MG63 (cell line): ENCODE results near the gene CHST11. TPM values are rescaled to one million over a fixed set of nuclear protein-coding genes. Genes with fewer than 3 reads are reported as not detected.

Experiments
- DNase-seq: peaks from one replicate; pipeline ENCODE4 v3.0.0-alpha.2; 2020
- H3K27me3 ChIP-seq: fragments of 250-450 bp; sonication (Bioruptor Pico); 2 replicates; pipeline ENCODE4 v1.5.1; 2020; ENCODE audit warnings: mild to moderate bottlenecking, moderate library complexity
- H3K36me3 ChIP-seq: fragments of 250-450 bp; sonication (Bioruptor Pico); 2 replicates; pipeline ENCODE4 v1.5.1; 2020; ENCODE audit warnings: mild to moderate bottlenecking, moderate library complexity
- H3K4me3 ChIP-seq: fragments of 250-450 bp; sonication (Bioruptor Pico); 2 replicates; pipeline ENCODE4 v1.5.1; 2020; ENCODE audit warnings: mild to moderate bottlenecking, moderate library complexity
- H3K9me3 ChIP-seq: fragments of 250-450 bp; sonication (Bioruptor Pico); 2 replicates; pipeline ENCODE4 v1.5.1; 2020; ENCODE audit warnings: mild to moderate bottlenecking, moderate library complexity
- total RNA-seq: library from RNA; depleted of rRNA; stranded (reverse); fragments of >200 nt; shearing (Covaris generic); gene quantifications from 2 replicates; pipeline ENCODE4 v1.2.3, GENCODE V29; 2014; ENCODE audit warnings: low replicate concordance

The CHST11 gene
- total RNA-seq, 1 experiment from 2014 or later: 0.13 TPM

GRCh38 chr12:104729610-104730446 is 273.1 kb downstream of the CHST11 start:
- no peaks in the 10 kb centered on the region for H3K9me3 ChIP-seq
- H3K4me3 ChIP-seq: no peak overlapping the region
- H3K36me3 ChIP-seq: no peaks in the 10 kb centered on the region
- DNase-seq: no peak
- no peaks in the 10 kb centered on the region for H3K27me3 ChIP-seq

GRCh38 chr12:104730763-104731162 is 274.0 kb downstream of the CHST11 start:
- Histone ChIP-seq H3K27me3 (no peaks in the 10 kb centered on the region), H3K4me3 (no peak overlapping the region), H3K9me3 (no peaks in the 10 kb centered on the region), H3K36me3 (no peaks in the 10 kb centered on the region)
- no peak for DNase-seq

- Histone ChIP-seq H3K27me3 (no peaks in the 10 kb centered on the region), H3K9me3 (no peaks in the 10 kb centered on the region), H3K36me3 (no peaks in the 10 kb centered on the region), H3K4me3 (no peak overlapping the region)
- DNase-seq: no peak
These were observed 277.0 kb downstream of the CHST11 start for GRCh38 chr12:104733717-104734175.

- no peak overlapping the region for H3K4me3 ChIP-seq
- no peaks in the 10 kb centered on the region for H3K36me3 ChIP-seq
- no peaks in the 10 kb centered on the region for H3K27me3 ChIP-seq
- no peaks in the 10 kb centered on the region for H3K9me3 ChIP-seq
- peak; percentile 53 for DNase-seq
These were observed 277.9 kb downstream of the CHST11 start for GRCh38 chr12:104734541-104735095.

- no peak for DNase-seq
- Histone ChIP-seq H3K36me3 (no peaks in the 10 kb centered on the region), H3K27me3 (no peaks in the 10 kb centered on the region), H3K4me3 (no peak overlapping the region), H3K9me3 (no peaks in the 10 kb centered on the region)
These were observed 279.1 kb downstream of the CHST11 start for GRCh38 chr12:104735801-104736200.

GRCh38 chr12:104736307-104736706 is 279.6 kb downstream of the CHST11 start:
- peak; percentile 81 for DNase-seq
- Histone ChIP-seq H3K9me3 (no peaks in the 10 kb centered on the region), H3K36me3 (no peaks in the 10 kb centered on the region), H3K27me3 (no peaks in the 10 kb centered on the region), H3K4me3 (no peak overlapping the region)

- H3K27me3 ChIP-seq: no peaks in the 10 kb centered on the region
- no peak for DNase-seq
- no peak overlapping the region for H3K4me3 ChIP-seq
- H3K9me3 ChIP-seq: no peaks in the 10 kb centered on the region
- no peaks in the 10 kb centered on the region for H3K36me3 ChIP-seq
These were observed 280.4 kb downstream of the CHST11 start for GRCh38 chr12:104737113-104737512.

GRCh38 chr12:104737791-104738301 is 281.1 kb downstream of the CHST11 start:
- H3K9me3 ChIP-seq: no peaks in the 10 kb centered on the region
- no peaks in the 10 kb centered on the region for H3K36me3 ChIP-seq
- H3K27me3 ChIP-seq: no peaks in the 10 kb centered on the region
- H3K4me3 ChIP-seq: no peak overlapping the region
- no peak for DNase-seq

- Histone ChIP-seq H3K27me3 (no peaks in the 10 kb centered on the region), H3K4me3 (no peak overlapping the region), H3K36me3 (no peaks in the 10 kb centered on the region), H3K9me3 (no peaks in the 10 kb centered on the region)
- no peak for DNase-seq
These were observed 281.6 kb downstream of the CHST11 start for GRCh38 chr12:104738331-104738730.

GRCh38 chr12:104738776-104739642 is 282.3 kb downstream of the CHST11 start:
- DNase-seq: no peak
- Histone ChIP-seq H3K9me3 (no peaks in the 10 kb centered on the region), H3K36me3 (no peaks in the 10 kb centered on the region), H3K27me3 (no peaks in the 10 kb centered on the region), H3K4me3 (no peak overlapping the region)

- Histone ChIP-seq H3K9me3 (no peaks in the 10 kb centered on the region), H3K36me3 (no peaks in the 10 kb centered on the region), H3K4me3 (no peak overlapping the region), H3K27me3 (no peaks in the 10 kb centered on the region)
- no peak for DNase-seq
These were observed 283.9 kb downstream of the CHST11 start for GRCh38 chr12:104740668-104741067.

GRCh38 chr12:104741077-104741476 is 284.3 kb downstream of the CHST11 start:
- Histone ChIP-seq H3K4me3 (no peak overlapping the region), H3K36me3 (no peaks in the 10 kb centered on the region), H3K27me3 (no peaks in the 10 kb centered on the region), H3K9me3 (no peaks in the 10 kb centered on the region)
- no peak for DNase-seq

GRCh38 chr12:104741497-104742367 is 285.0 kb downstream of the CHST11 start:
- Histone ChIP-seq H3K27me3 (no peaks in the 10 kb centered on the region), H3K4me3 (no peak overlapping the region), H3K9me3 (no peaks in the 10 kb centered on the region), H3K36me3 (no peaks in the 10 kb centered on the region)
- DNase-seq: no peak

- Histone ChIP-seq H3K4me3 (no peak overlapping the region), H3K9me3 (no peaks in the 10 kb centered on the region), H3K36me3 (no peaks in the 10 kb centered on the region), H3K27me3 (no peaks in the 10 kb centered on the region)
- no peak for DNase-seq
These were observed 285.9 kb downstream of the CHST11 start for GRCh38 chr12:104742551-104743201.

- no peaks in the 10 kb centered on the region for H3K27me3 ChIP-seq
These were observed 286.4 kb downstream of the CHST11 start for GRCh38 chr12:104743202-104743580.

More at GRCh38 chr12:104743202-104743580, 286.4 kb downstream of the CHST11 start:
- no peaks in the 10 kb centered on the region for H3K36me3 ChIP-seq
- DNase-seq: no peak
- H3K4me3 ChIP-seq: no peak overlapping the region
- H3K9me3 ChIP-seq: no peaks in the 10 kb centered on the region
